Stimulated activated CD8-positive, alpha-beta memory T cell treated with anti-CD3 and anti-CD28 coated beads, Interleukin-2, amount 100 ng/mL, for 1 hour (primary cell): ENCODE results near the gene TSPAN5.

Experiments used
- DNase-seq, 2 donors: peaks; one replicate each; pipeline ENCODE4 v3.0.0-alpha.2; 2020; ENCODE audit warnings: low read depth in 2 of 2

The TSPAN5 gene

DNA sequence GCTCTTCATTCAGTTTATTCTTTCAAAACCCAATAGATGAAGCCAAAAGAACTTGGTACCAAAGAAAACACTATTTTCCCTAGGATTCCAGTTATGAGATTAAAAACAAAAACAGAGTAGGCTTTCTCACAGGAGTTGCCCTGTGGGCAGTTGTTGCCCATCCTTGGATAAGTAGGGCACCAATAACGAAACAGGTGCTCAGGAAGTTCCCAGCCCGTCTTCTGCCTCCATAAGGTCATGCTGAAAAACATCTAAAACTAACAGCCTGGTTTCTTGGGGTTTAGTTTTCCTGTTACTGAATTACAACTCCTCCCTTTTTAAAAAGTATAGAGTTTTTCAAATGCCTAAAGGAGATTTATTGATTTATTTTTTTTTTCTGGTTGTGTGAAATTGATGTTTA, 14.7 kb downstream of the TSPAN5 start:
- no peak for DNase-seq

DNA sequence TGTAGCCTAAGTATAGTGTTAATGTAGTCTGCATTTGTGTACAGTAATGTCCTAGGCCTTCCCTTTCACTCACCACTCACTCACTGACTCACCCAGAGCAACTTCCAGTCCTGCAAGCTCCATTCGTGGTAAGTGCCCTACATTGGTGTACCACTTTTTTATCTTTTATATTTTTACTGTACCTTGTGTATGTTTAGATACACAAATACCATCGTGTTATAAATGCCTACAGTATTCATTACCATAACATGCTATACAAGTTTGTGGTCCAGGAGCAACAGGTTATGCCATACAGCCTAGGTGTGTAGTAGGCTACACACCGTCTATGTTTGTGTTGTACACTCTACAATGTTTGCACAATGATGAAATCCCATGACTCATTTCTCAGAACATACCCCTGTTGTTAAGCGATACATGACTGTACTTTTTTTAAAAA, 15.4 kb downstream of the TSPAN5 start:
- no peak for DNase-seq

DNA sequence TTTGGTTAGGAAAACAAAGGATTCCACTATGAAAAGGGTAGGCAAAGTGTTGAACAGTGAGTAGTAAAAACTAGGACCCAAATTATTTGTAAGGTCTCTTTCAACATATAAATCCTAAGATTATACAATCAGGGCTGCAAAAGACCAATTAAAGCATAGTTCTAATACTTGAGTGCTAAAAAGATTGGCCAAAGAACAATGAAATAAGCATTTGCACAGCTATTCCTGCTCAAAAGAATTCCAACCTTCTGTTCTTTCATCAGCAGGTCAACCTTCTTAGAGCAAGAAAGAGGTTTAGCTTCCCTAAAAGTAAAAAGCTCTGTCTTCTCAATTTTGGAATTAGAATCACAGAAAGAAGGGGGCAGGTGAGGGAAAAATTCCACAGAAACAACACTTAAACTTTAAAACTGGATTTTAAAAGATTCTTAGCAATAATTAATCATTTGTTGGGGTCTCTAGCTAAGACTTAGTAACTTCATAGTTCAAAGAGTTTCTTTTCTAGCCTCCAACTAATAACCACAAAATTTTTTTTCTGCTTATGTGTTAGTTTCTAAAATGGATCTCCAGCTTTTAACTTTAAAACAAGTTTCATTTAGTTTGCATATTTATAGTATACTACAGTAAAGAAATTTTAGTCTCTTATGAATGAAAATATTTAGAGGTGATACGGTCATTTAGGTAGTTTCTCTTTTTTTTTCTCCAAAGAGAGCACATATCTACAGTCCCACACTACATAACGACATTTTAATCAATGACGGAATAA, 16.3 kb downstream of the TSPAN5 start:
- DNase-seq = no peak

DNA sequence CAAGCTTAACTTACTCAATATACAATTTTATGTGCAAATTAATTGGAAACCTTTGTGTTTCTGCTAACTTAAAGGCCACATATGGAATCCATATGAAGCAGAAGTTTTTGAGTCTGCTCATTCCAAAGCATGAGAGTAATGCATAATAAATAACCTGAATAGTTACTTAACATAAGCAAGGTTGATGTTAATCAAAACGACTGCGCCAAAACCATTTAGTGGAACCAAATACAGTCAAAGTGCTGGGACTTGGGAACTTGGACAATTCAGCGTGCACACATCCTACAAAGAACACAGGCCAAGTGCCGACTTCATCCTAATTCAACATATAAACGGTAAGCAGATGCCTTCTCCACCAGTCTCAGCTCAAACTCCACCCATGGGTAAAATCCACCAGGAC, 17.0 kb downstream of the TSPAN5 start:
- no peak for DNase-seq

DNA sequence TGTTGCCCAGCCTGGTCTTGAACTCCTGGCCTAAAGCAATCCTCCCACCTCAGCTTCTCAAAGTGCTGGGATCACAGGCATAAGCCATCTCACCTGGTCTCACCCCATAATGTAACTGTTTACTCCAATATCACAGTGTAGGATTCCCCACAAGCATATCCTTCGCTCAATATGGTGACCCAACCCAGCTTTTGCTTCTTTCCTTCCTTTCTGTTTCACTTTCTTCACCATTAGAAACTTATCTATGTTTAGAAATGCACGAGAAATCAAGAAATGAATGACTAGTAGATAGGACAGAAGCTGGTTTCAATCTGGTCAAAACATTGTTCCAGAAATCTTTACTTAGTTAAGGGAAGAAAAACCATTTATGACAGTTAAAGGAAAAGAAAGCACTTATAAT, 18.9 kb downstream of the TSPAN5 start:
- no peak for DNase-seq

DNA sequence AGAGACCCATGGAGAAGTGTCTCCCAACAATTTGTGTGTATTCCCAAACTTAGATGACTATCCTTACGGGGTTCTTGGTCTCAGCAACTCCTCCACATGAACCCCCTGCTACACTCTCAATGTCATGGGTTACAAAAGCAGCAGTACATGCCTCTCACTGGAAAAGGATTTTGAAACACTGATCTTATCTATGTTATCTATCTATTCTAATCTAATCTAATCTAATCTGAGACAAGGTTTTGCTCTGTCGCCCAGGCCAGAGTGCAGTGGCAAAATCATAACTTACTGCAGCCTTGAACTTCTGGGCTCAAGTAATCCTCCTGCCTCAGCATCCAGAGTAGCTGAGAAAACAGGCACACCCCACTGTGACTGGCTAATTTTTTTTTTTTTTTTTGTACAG, 19.3 kb downstream of the TSPAN5 start:
- DNase-seq = no peak

DNA sequence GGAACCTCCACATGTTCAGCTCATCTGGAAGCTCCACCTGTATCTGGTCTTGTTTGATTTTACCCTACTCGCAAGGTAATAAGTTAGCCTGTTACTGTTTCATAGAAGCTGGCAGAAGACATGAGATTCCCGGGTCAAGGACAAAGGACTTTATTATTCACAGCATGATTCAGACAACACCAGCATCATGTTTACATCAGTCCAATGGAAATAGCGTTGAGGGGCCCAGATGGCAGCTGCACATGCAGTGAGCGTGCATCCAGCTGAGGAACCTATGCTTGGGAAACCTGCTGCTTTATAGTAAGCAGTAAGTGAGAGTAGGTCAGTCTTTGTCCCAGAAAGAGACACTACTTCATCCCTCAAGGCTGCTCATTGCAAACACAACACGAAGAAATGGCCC, 19.8 kb downstream of the TSPAN5 start:
- DNase-seq = no peak

DNA sequence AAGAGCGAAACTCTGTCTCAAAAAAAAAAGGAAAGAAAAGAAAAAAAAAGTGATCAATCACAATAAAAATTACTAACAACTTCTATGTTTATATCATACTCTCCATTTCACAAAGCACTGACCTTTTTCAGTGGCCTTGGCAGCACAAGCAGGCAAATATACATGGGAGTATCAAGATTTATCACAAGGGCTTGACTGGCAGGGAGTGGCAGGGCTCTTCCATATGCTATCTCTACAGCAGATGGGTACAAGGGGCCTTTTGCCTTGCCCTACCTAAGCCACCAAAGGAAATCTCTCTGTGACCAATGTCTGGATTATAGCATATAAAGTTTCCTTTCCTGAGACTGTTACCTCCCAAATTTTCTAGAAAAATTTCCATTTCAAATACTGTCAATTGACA, 24.4 kb downstream of the TSPAN5 start:
- DNase-seq = no peak

DNA sequence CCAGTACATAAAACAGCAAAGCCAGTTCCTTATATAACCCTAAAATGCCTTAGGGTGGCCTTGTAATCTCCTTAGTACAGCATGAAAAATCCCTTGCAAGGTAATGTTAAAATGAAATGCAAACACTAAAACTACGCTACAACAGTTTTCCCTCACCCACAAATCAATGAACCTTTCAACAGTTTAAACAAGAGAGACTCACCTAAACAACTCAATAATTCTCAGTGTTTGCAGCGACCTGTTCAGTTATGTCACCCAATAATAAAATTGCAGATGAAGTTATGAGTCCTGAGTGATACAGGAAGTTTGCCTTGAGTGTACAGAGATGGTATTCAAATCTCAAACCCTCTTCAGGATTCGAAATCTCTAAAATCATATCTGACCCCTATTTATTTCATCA, 25.3 kb downstream of the TSPAN5 start:
- DNase-seq = no peak

DNA sequence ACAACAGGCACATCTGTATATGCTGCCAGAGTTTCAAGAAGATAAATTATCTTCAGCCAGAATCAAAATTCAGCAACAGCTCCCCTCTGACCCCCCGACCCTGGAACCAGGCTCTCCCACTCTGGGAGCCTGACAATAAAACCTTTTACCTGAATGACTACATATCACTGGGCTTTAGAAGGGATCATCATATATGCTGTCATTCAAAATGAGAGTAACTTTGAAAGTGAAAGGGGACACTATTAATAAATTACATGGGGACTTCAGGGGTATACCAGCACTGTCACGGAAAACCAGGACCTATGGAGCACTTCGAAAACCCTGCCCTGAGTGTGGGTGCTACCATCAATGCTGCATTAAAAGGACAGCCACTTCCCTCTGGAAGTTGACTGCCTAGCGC, 26.2 kb downstream of the TSPAN5 start:
- DNase-seq = no peak

DNA sequence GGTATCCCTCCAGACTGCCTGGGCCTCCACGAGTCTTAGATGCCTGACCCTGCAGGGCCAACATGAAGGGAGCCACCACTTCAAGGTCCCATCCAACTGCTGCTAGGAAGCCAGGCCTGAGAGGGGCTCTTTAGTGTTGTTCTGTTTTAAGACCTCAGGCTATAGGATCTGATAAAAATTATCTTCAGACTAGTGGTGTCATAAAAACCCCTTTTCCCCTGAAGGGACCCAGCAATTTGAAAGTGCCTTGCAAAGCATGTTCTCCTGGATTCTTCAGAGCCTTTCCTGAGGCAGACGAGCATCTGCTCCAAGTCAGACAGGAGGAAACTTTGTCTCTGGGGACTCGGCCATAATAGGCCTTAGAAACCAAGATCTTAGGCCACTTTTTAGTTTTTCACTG, 26.9 kb downstream of the TSPAN5 start:
- DNase-seq = no peak

DNA sequence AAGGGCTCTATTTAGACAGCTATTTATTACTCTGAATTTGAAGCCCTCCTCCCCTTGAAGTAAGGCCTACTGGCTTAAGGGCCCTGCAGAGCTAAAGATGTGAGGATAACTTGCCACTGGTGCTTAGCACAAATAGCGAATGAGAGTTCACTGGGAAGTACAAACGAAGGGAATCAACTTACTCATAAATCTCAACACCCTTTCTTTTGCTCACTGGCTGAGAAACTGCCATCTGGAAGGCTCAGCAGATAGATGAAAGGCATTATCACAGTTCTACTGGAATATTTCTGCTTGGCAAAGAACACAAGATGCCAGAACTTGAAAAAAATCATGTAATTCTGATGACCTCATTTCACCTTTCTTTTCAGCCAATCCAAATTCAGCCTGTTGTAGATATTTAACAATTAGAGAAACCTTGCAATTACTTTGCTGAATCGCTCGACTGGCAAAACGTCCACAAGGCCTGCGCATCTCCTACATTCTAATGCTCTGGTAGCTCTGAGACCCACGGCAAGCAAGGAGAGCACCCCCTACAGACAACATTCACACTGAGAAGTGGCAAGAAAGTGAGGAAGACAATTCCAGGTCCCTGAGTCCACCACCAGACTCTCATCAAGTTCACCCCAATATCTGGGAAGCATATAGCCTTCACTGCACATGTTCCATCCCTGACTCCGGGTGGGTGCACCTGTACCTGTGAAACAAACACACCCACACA, 27.5 kb downstream of the TSPAN5 start:
- DNase-seq = no peak

DNA sequence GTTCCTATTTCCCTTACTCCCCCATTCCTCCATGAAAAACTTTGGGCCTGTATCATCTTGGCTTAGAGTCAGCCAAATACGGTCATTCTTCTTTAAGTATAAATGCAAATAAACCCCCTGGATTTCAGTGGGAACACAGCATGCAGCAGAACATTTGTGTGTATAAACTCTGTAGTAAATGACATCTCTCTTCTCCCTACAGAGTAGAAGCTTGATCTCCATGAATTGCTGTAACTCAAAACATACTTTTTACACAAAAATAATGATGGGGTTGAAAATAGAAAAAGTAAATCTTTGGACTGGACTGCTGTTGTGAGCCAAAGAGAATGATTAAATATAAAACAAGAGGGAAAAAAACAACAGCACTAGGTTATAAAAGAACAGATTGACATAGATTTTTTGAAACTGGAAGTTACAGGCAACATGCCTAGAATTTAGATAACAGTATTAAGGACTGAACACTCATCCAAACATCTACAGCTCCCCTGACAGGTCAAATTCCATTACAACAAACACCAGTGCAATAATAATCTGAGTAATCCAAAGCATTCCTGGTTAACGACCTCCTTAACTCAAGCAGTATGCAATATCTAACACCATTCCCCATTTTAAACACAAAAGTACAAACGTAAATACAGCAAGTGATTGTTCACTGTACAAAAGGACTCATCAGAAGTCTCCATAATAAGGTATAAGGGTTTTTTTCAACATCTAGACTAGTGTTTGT, 30.7 kb downstream of the TSPAN5 start:
- no peak for DNase-seq

DNA sequence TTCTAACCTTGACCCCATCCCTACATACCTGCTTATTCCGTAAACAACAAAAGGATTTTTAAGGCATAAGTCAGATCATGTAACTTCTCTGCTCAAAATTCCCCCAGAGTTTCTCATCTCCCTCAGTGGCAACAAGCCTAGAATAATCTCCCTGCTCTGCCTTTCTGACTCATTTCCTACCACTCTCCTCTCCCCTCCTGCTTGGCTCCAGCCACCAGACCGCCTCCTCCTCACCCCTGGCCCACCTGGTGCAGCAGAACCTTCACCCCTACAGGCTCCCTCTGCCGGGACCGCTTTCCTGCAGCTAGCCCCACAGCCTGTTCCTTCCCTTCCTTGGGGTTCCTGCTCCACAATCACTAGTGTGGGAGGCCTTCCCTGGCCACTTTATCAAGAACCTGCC, 32.1 kb downstream of the TSPAN5 start:
- no peak for DNase-seq

DNA sequence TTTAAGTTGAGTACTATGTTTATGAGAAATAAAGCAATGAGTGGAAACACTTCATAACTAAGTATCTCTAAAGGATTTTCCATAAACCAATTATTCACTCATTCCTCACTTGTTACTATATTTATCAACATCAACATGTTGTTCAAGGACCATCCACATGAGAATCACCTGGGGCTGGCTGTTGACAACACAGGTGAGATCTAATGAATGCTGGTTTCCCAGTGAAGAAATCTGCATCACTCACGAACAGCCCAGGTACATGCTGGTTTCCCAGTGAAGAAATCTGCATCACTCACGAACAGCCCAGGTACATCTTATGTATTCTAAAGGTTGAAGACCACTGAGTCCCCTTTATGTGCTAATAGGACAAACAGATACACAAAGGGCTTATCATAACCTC, 32.5 kb downstream of the TSPAN5 start:
- DNase-seq = no peak

DNA sequence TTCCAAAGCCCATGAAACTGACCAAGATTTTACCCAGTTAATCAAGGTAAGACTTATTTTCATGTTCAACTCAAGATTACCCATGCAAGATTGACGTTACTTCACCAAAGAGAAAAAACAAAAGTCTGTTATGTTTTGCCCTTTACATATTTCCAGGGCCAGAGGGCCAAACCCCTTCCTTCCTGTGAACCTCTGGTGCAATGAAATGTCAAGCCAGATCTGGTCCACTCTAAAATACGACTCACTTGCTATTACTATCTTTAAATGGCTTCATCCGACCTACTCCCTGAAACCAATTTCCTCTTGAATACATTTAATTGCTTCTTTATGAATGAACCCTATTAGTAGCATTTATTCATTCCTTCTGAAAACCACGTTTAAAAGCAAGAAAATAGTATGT, 33.0 kb downstream of the TSPAN5 start:
- DNase-seq = no peak

DNA sequence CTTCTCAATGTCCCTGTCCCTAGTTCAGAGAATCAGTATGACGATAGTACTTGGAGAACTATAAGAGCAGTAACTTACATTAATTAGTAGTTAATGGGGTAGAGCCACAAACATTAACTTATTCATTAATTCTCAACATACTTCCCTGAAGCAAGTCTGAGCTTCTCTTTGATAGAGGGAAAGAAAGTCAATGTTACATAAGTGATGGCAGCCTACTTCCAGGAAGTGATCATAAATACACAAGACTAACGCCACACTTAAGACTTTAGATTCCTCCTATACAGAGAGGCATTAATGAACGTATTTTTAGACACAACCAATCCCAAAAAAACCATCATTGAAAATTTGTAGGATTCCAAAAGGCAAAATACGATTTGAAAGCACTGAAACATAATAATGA, 33.8 kb downstream of the TSPAN5 start:
- DNase-seq = no peak

DNA sequence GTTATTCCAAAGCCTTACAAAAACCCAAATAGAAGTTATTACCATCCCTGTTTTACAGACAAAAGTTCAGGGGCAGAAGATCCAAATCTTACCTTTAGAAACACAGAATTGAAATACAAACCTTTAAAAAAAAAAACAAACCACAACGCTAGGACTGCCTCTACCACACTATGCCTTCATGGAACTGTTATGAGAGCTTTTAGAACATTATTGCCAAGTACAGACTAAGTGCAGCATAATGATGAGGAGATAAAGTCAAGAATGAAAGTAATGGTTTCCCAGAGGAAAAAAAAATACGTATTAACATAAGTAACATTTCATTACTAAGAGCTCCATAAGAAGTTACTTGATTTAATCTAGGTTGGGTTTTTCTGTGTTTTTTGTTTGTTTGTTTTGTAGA, 34.3 kb downstream of the TSPAN5 start:
- DNase-seq = no peak

DNA sequence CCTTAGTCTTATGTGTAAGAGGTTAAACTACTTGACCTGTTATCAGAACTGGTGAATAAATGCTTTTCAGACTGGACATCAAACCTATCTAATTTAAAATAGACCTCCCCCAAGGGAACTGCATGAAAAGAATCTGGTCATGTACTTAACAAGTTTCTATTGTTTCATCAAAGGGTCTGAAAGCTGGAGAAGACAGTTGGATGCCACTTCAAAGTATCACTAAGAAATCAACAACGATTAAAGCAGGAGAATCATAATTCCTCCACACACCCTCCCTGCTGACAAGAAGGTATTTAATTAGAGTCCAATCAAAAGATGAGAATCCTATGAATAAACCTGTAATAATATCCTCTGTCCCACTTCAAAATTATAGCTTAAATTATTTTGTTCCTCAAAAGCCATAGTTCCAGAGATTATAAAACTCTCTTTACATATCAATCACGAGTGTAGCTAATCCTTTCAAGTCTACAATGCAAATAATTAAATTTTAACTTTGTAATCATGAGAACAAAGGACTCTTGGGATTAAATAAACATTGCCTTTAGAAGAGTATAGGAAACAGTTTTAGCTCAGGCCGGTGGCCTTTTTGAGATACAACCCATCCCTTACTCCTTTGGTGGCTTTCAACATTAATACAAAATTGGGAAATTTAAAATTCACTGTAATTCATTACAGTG, 35.1 kb downstream of the TSPAN5 start:
- DNase-seq = no peak

DNA sequence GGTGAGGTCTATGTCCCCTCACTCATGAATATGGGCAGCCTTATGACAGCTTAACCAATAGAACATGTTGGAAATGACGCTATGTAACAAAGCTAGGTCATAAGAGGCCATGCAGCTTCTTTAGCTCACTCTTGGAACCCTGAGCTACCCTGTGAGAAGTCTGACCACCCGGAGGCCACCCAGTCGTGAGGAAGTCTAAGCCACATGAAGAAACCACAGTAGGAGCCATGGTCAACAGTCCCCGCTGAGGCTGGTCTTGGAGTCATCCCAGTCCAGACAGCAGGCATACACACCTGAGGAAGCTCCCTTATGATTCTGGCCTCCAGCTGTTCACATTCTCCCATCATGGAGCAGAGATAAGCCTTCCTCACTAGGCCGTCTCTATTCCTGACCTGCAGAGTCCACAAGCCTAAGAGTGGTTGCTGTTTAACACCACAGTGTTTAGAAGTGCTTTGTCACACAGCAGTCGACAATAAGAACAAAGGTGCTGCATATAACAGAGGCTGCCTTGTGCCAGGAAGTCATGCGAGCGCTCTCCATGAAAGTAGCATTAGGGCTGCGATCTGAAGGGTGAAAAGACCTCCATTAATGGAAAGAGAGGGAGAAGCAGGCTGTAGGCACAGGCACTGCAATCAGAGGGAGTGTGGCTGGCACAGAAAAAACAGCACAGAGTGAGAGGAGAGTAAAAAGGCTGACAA, 38.2 kb downstream of the TSPAN5 start:
- DNase-seq = no peak

DNA sequence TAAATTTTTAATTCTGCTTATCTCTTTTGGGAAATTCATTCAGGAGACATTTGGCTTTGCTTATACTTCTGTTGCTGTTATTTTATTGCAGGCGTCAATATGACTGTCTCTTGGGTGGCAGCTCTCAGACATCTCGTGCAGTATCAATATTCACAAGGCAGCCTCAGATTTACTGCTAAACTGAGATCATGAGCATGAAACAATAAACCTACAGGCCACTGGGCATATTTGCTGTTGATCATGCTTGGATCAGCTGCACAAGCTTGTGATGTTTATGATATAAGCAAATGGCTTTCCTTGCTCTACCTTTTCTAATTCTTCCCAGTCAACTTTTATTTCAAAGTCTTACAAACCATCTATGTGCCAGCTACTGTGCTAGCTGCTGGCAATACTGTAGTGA, 39.2 kb downstream of the TSPAN5 start:
- no peak for DNase-seq

DNA sequence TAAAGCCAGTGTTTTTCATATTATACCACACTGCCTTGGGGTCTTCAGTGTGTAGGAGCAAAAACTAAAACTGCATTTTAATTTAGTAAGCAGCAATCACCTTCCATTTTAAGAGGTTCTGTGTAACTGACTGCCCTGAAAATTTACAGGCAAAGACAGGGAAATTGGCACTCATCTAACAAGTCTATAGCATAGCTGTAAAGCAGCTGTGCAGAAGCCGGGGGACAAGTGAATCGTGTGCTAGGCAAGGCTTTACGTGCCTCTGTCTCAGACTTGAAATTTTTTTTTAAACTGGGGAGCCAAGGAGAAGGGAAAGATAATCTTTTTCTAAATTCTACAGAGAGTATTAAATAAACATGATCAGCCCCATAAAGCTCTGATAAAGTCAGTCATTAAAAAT, 39.7 kb downstream of the TSPAN5 start:
- DNase-seq = no peak
